Measurements from ENCODE around the gene ZRANB3. TPM values are rescaled to one million over a fixed set of nuclear protein-coding genes. Genes with fewer than 3 reads are reported as not detected.

The ZRANB3 gene
- total RNA-seq, 1 donor from 2014 or later, result 11.0 TPM

- Mint-ChIP-seq H3K36me3 (ENCODE audit: unreplicated experiment) (peaks cover 65% of the 10 kb centered on the region), H3K9me3 (ENCODE audit: unreplicated experiment) (no peaks in the 10 kb centered on the region), H3K4me3 (ENCODE audit: unreplicated experiment) (no peak overlapping the region), H3K4me1 (ENCODE audit: unreplicated experiment) (no peaks in the 10 kb centered on the region), H3K27ac (ENCODE audit: unreplicated experiment) (no peak overlapping the region), H3K27me3 (ENCODE audit: unreplicated experiment) (no peaks in the 10 kb centered on the region)
- no peak for DNase-seq (ENCODE audit: extremely low spot score, unreplicated experiment)
- TF ChIP-seq CTCF (IDR thresholded peaks at IDR 0.05), result no peak
These were observed 378.7 kb downstream of the ZRANB3 start for GRCh38 chr2:135152361-135152760.

- Mint-ChIP-seq H3K9me3 (ENCODE audit: unreplicated experiment) (no peaks in the 10 kb centered on the region), H3K4me1 (ENCODE audit: unreplicated experiment) (no peaks in the 10 kb centered on the region), H3K27ac (ENCODE audit: unreplicated experiment) (no peak overlapping the region), H3K27me3 (ENCODE audit: unreplicated experiment) (no peaks in the 10 kb centered on the region), H3K36me3 (ENCODE audit: unreplicated experiment) (peaks cover 57% of the 10 kb centered on the region), H3K4me3 (ENCODE audit: unreplicated experiment) (no peak overlapping the region)
- DNase-seq (ENCODE audit: extremely low spot score, unreplicated experiment), result no peak
- no peak for TF ChIP-seq CTCF (IDR thresholded peaks at IDR 0.05)
These were observed 379.4 kb downstream of the ZRANB3 start for GRCh38 chr2:135151615-135152014.

- H3K9me3 Mint-ChIP-seq (ENCODE audit: unreplicated experiment), result no peaks in the 10 kb centered on the region
- H3K27ac Mint-ChIP-seq (ENCODE audit: unreplicated experiment), result no peak overlapping the region
- no peak overlapping the region for H3K4me3 Mint-ChIP-seq (ENCODE audit: unreplicated experiment)
- DNase-seq (ENCODE audit: extremely low spot score, unreplicated experiment), result no peak
- TF ChIP-seq CTCF (IDR thresholded peaks at IDR 0.05), result no peak
- peaks cover 51% of the 10 kb centered on the region for H3K36me3 Mint-ChIP-seq (ENCODE audit: unreplicated experiment)
- H3K27me3 Mint-ChIP-seq (ENCODE audit: unreplicated experiment), result no peaks in the 10 kb centered on the region
- no peaks in the 10 kb centered on the region for H3K4me1 Mint-ChIP-seq (ENCODE audit: unreplicated experiment)
These were observed 380.3 kb downstream of the ZRANB3 start for GRCh38 chr2:135150725-135151124.

GRCh38 chr2:135149251-135149650, 381.8 kb downstream of the ZRANB3 start:
- Mint-ChIP-seq H3K4me1 (ENCODE audit: unreplicated experiment) (no peaks in the 10 kb centered on the region), H3K9me3 (ENCODE audit: unreplicated experiment) (no peaks in the 10 kb centered on the region), H3K27me3 (ENCODE audit: unreplicated experiment) (no peaks in the 10 kb centered on the region), H3K27ac (ENCODE audit: unreplicated experiment) (no peak overlapping the region), H3K36me3 (ENCODE audit: unreplicated experiment) (peaks cover 38% of the 10 kb centered on the region), H3K4me3 (ENCODE audit: unreplicated experiment) (no peak overlapping the region)
- DNase-seq (ENCODE audit: extremely low spot score, unreplicated experiment), result no peak
- no peak for TF ChIP-seq CTCF (IDR thresholded peaks at IDR 0.05)

- no peak for DNase-seq (ENCODE audit: extremely low spot score, unreplicated experiment)
- no peak overlapping the region for H3K4me3 Mint-ChIP-seq (ENCODE audit: unreplicated experiment)
- no peak for TF ChIP-seq CTCF (IDR thresholded peaks at IDR 0.05)
- no peaks in the 10 kb centered on the region for H3K4me1 Mint-ChIP-seq (ENCODE audit: unreplicated experiment)
- H3K27ac Mint-ChIP-seq (ENCODE audit: unreplicated experiment), result no peak overlapping the region
- peaks cover 18% of the 10 kb centered on the region for H3K9me3 Mint-ChIP-seq (ENCODE audit: unreplicated experiment)
- no peaks in the 10 kb centered on the region for H3K27me3 Mint-ChIP-seq (ENCODE audit: unreplicated experiment)
- peaks cover 42% of the 10 kb centered on the region for H3K36me3 Mint-ChIP-seq (ENCODE audit: unreplicated experiment)
These were observed 386.7 kb downstream of the ZRANB3 start for GRCh38 chr2:135144343-135144742.
